Measurements from ENCODE around the gene GALNT17.

GALNT17 gene

GRCh38 chr7:71120096-71120495, 11.8 kb upstream of the GALNT17 start:
- TF ChIP-seq TAF1 (IDR thresholded peaks at IDR 0.05; ENCODE audit: borderline replicate concordance, insufficient read depth, low read length): no peak
- no peak for TF ChIP-seq FOXP2 (optimal IDR thresholded peaks at IDR 0.05; ENCODE audit: borderline replicate concordance, extremely low read depth, extremely low read length, insufficient read depth)
- no peak for TF ChIP-seq POLR2AphosphoS5 (IDR thresholded peaks at IDR 0.05; ENCODE audit: low read depth, low read length)
- TF ChIP-seq SIN3A (IDR thresholded peaks at IDR 0.05; ENCODE audit: borderline replicate concordance, insufficient read depth, low read length): no peak
- no peak for TF ChIP-seq REST (IDR thresholded peaks at IDR 0.05; ENCODE audit: insufficient read depth in 1 of 2, low read depth in 2 of 2, low read length in 2 of 2)

GRCh38 chr7:71129126-71129525, 2.8 kb upstream of the GALNT17 start:
- TF ChIP-seq REST (IDR thresholded peaks at IDR 0.05; ENCODE audit: insufficient read depth in 1 of 2, low read depth in 2 of 2, low read length in 2 of 2) (no peak), FOXP2 (optimal IDR thresholded peaks at IDR 0.05; ENCODE audit: borderline replicate concordance, extremely low read depth, extremely low read length, insufficient read depth) (no peak), SIN3A (IDR thresholded peaks at IDR 0.05; ENCODE audit: borderline replicate concordance, insufficient read depth, low read length) (no peak), TAF1 (IDR thresholded peaks at IDR 0.05; ENCODE audit: borderline replicate concordance, insufficient read depth, low read length) (no peak), POLR2AphosphoS5 (IDR thresholded peaks at IDR 0.05; ENCODE audit: low read depth, low read length) (no peak)

- TF ChIP-seq POLR2AphosphoS5 (IDR thresholded peaks at IDR 0.05; ENCODE audit: low read depth, low read length): no peak
- TF ChIP-seq TAF1 (IDR thresholded peaks at IDR 0.05; ENCODE audit: borderline replicate concordance, insufficient read depth, low read length): no peak
- TF ChIP-seq REST (IDR thresholded peaks at IDR 0.05; ENCODE audit: insufficient read depth in 1 of 2, low read depth in 2 of 2, low read length in 2 of 2): no peak
- TF ChIP-seq FOXP2 (optimal IDR thresholded peaks at IDR 0.05; ENCODE audit: borderline replicate concordance, extremely low read depth, extremely low read length, insufficient read depth): no peak
- no peak for TF ChIP-seq SIN3A (IDR thresholded peaks at IDR 0.05; ENCODE audit: borderline replicate concordance, insufficient read depth, low read length)
Measured at GRCh38 chr7:71130031-71130679, 1.8 kb upstream of the GALNT17 start.

- TF ChIP-seq FOXP2 (optimal IDR thresholded peaks at IDR 0.05; ENCODE audit: borderline replicate concordance, extremely low read depth, extremely low read length, insufficient read depth) (no peak), POLR2AphosphoS5 (IDR thresholded peaks at IDR 0.05; ENCODE audit: low read depth, low read length) (no peak), REST (IDR thresholded peaks at IDR 0.05; ENCODE audit: insufficient read depth in 1 of 2, low read depth in 2 of 2, low read length in 2 of 2) (no peak), SIN3A (IDR thresholded peaks at IDR 0.05; ENCODE audit: borderline replicate concordance, insufficient read depth, low read length) (no peak), TAF1 (IDR thresholded peaks at IDR 0.05; ENCODE audit: borderline replicate concordance, insufficient read depth, low read length) (no peak)
Measured at GRCh38 chr7:71131256-71132126, 453 bp upstream of the GALNT17 start.
